Kidney glomerular epithelial cell (primary cell): ENCODE data around the gene B3GALNT1.

ENCODE experiments used
- DNase-seq: peaks from one replicate; lab custom pipeline; 2025; lab: John Stamatoyannopoulos, UW

Gene B3GALNT1

GRCh38 chr3:161104561-161105551 is at the start of gene B3GALNT1:
Gene B3GALNT1, minus strand, starts transcription at chr3:161105349. Its CDS starts 18,595 bp downstream, at chr3:161086754.
- peak; percentile 39 for DNase-seq

- DNase-seq = no peak
These were observed 48.3 kb upstream of the B3GALNT1 start for GRCh38 chr3:161153480-161153879.

GRCh38 chr3:161150001-161150525 is 44.9 kb upstream of the B3GALNT1 start:
- DNase-seq = no peak

- DNase-seq = no peak
These were observed 44.4 kb upstream of the B3GALNT1 start for GRCh38 chr3:161149529-161149928.

- no peak for DNase-seq
These were observed 43.8 kb upstream of the B3GALNT1 start for GRCh38 chr3:161148832-161149475.

- no peak for DNase-seq
These were observed 37.3 kb upstream of the B3GALNT1 start for GRCh38 chr3:161142486-161142885.

GRCh38 chr3:161139686-161140085 is 34.5 kb upstream of the B3GALNT1 start:
- no peak for DNase-seq

- no peak for DNase-seq
These were observed 32.1 kb upstream of the B3GALNT1 start for GRCh38 chr3:161137260-161137659.

- DNase-seq = no peak
These were observed 27.2 kb upstream of the B3GALNT1 start for GRCh38 chr3:161132391-161132790.

- DNase-seq = no peak
These were observed 21.3 kb upstream of the B3GALNT1 start for GRCh38 chr3:161126495-161126894.

- DNase-seq = no peak
These were observed 12.5 kb upstream of the B3GALNT1 start for GRCh38 chr3:161117646-161118045.

- DNase-seq = no peak
These were observed 3.7 kb upstream of the B3GALNT1 start for GRCh38 chr3:161108840-161109239.

- no peak for DNase-seq
These were observed 2.2 kb upstream of the B3GALNT1 start for GRCh38 chr3:161107311-161107710.

GRCh38 chr3:161103776-161104385 is 1.3 kb downstream of the B3GALNT1 start:
- no peak for DNase-seq

- no peak for DNase-seq
These were observed 3.5 kb downstream of the B3GALNT1 start for GRCh38 chr3:161101609-161102008.

- no peak for DNase-seq
These were observed 4.2 kb downstream of the B3GALNT1 start for GRCh38 chr3:161100994-161101393.

GRCh38 chr3:161096771-161097367 is 8.3 kb downstream of the B3GALNT1 start:
- DNase-seq = no peak

GRCh38 chr3:161093895-161094294 is 11.3 kb downstream of the B3GALNT1 start:
- no peak for DNase-seq

- DNase-seq = no peak
These were observed 20.9 kb downstream of the B3GALNT1 start for GRCh38 chr3:161084277-161084676.

- DNase-seq = no peak
These were observed 22.0 kb downstream of the B3GALNT1 start for GRCh38 chr3:161083131-161083530.

GRCh38 chr3:161082063-161082462 is 23.1 kb downstream of the B3GALNT1 start:
- DNase-seq = no peak

GRCh38 chr3:161081633-161082032 is 23.5 kb downstream of the B3GALNT1 start:
- no peak for DNase-seq
